ENCODE data around the gene BRIP1.
"Not testable (repeated sequence)": the region's sequence is repeated elsewhere in the genome, so short reads cannot be mapped to it uniquely, and the experiment has no call there.

The BRIP1 gene

GRCh38 chr17:61862105-61862574 lies 1.2 kb downstream of the BRIP1 start:
- DNase-seq = no peak

- DNase-seq = not testable (repeated sequence)
Observed at GRCh38 chr17:61860397-61860796, 2.9 kb downstream of the BRIP1 start.

DNA sequence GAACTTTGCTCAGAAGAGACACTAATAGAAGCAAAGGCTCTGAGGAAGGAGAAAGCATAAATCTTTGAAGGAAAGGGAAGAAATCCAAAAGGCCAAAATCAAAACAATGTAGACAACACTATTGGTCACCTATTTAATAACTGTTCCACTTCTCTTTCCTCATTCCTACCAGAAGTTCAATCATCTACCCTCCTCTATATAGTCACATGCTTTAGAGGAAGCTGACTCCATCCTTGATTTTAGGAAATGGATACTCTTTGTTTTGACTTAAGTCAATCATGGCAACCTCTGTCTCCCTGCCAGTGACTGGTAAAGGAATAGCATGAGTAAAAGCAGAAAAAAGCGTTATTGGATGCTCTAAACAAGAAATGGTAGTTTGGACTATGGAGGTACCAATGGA lies 7.3 kb downstream of the BRIP1 start:
- no peak for DNase-seq

DNA sequence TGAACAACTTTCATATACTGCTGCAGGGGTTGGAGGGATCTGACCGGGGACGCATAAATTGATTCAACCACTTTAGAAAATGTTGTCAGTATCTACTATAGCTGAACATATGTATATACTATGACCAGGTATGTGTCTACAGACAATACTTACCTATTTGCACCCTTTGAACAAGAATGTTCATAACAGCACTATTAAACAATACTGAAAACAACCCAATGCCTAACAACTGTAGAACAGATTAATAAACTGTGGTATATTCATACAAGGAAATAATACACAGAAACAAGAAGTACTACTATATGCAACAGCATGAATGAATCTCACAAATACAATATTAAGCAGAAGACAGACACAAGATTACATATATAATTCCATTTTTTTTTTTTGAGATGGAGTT lies 10.5 kb downstream of the BRIP1 start:
- no peak for DNase-seq

DNA sequence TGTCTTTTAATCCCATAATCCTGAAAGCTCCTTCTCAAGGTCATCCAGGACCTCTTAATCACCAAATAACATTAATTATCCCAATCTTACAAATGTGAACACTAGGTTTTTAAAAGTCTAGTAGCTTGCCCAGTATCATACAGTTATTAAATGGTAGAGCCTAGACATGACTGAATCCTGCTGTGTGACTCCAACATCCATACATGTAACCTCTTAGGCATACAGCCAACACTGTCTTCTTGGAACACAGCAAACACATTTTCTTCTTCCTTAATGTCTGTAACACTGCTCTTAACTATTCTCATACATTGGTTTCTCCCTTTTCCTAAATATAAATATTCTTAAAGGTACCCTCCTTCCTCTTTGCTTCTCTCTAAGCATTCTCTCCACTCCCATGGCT lies 13.7 kb downstream of the BRIP1 start:
- DNase-seq = no peak

DNA sequence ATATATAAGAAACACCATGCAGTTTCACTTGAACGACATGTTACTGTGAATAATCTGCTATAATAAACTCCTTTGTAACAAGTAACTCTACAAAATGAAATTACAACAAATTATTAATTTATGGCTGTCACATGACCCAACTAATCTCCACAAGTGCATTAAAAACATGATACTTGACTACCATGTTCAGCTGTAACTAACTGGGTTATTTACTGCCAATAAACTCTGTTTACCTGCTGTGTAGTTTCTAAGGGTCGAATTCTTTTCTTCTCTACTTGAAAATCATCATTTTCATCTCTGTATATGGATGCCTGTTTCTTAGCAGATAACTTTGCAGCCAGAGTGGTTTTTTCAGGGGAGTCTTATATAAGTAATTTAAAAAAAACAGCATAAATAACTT lies 14.4 kb downstream of the BRIP1 start:
- no peak for DNase-seq

- DNase-seq = no peak
Observed at GRCh38 chr17:61848247-61848646, 15.1 kb downstream of the BRIP1 start.

GRCh38 chr17:61847659-61848058 lies 15.7 kb downstream of the BRIP1 start:
- no peak for DNase-seq

GRCh38 chr17:61846761-61847375 lies 16.5 kb downstream of the BRIP1 start:
- no peak for DNase-seq

DNA sequence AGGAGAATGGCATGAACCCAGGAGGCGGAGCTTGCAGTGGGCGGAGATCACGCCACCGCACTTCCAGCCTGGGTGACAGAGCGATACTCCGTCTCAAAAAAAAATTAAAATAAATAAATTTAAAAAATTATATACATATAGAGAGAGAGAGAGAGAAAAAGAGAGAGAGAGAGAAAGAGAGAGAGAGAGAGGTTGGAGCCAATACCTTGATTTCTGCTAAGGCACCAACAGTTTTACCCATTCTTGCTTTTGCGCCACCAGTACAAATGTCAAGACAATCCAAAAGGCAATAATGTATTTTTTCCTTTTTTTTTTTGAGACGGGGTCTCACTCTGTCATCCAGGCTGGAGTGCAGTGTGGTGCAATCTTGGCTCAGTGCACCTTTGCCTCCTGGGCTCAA lies 17.2 kb downstream of the BRIP1 start:
- DNase-seq = no peak

- no peak for DNase-seq
Observed at GRCh38 chr17:61843435-61843834, 19.9 kb downstream of the BRIP1 start.

- DNase-seq = no peak
Observed at GRCh38 chr17:61842899-61843298, 20.4 kb downstream of the BRIP1 start.

DNA sequence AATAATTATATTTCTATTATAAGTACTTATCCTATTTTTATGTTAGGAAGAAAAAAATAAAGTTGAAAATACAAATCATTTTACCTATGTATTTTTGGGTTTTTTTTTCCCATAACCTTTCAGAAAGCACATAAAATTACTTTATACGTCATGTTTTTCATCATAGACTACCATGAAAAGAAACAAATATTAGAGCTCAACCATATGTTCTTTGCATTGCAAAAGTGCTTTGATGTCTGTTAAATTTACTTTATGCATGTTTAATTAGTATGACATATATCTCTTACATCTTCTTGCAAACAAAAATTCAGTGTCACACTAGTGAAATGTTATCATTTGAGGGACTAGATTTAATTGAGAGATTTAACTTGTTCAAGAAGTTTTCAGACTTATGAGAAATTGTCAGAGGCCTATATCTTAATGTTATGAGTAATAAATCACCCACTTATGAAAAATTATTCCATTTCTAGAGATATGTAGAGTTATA lies 24.0 kb downstream of the BRIP1 start:
- DNase-seq = no peak

DNA sequence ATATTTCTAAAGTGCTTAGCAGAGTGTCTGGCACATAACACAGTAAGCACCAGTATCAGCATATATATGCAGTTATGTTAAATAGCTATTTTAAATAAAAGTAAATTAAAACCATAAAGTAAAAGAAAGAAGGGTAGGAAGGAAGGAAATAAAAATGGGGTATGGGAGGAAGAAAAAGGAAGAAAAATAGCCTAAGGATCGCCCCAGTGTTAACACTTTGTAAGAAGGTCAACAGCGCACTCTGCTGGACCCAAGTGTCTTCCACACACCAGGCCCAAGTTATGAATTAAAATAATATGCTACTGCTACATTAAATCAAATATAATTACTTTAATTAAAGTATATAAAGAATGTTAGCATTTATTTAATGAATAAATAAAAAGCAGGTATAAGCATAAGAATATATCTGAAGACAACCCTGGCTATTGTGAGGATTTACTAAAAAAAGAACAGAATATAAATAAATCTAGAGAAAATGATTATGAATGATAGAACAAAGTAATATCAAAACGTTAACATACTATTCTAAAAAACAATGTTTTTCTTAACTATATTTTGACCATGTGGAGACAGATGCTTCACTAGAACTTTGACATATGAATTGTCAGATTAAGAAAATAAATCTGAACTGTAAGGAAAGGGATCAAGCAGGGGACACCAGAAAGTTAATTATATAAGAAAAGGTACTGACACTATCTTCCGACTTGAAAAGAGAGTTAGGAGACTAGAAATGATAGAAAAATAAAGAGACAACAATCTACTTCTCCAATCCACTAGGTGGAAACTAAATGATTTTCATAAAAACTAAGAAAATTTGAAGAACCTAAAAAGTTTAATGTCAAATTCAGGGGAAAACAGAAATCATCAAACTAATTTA lies 25.9 kb downstream of the BRIP1 start:
- no peak for DNase-seq

- DNase-seq = no peak
Observed at GRCh38 chr17:61836266-61837174, 26.8 kb downstream of the BRIP1 start.

- no peak for DNase-seq
Observed at GRCh38 chr17:61835606-61836005, 27.7 kb downstream of the BRIP1 start.

DNA sequence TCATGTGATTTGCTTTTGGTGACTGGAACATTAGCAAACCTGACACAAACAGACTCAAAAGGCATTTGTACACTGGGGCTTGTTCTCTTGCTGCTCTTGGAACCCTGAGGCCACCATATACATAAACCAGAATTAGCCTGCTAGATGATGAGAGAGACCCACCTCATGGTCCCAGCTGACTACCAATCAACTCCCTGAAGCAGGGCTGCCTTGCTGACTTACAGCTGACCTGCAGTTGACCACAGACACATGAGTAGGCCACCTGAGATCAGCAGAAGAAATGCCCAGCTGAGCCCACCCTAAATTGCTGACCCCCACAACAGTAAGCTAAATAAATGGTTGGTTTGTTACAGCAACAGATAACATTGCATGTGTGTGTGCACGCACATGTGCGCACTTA lies 28.7 kb downstream of the BRIP1 start:
- DNase-seq = no peak

GRCh38 chr17:61833536-61834193 lies 29.7 kb downstream of the BRIP1 start:
- no peak for DNase-seq

DNA sequence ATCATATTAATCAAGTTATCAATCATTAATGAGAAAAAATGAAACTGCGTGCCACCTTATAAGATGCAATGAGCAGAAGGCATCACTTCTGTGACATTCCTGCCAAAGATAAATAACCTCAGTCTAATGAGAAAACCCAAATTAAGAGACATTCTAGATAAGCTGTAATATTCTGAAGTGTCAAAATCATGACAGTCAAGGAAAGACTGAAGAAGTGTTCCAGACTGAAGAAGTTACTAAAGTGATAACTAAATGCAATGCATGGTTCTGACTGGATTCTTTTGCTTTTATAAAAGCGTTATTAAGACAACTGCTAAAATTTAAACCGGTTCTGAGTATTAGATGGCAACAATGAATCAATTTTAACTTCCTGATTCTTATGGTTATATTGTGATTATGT lies 30.9 kb downstream of the BRIP1 start:
- no peak for DNase-seq

DNA sequence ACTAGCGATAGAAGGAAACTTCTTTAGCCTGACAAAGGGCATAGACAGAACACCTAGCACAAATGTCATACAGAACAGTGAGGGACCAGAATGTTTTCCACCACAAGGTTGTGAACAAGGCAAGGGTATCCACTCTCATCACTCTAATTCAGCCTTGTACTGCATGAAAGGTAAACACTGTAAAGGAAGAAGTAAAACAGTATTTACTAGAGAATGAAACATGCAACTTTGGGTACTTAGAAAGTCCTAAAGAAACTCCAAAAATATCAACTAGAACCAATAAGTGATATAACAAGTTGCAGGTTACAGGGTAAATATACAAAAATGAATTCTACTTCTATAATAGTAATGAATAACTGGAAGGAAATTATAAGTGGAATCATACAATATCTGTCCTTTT lies 32.2 kb downstream of the BRIP1 start:
- DNase-seq = no peak

GRCh38 chr17:61828694-61829093 lies 34.6 kb downstream of the BRIP1 start:
- DNase-seq = no peak

DNA sequence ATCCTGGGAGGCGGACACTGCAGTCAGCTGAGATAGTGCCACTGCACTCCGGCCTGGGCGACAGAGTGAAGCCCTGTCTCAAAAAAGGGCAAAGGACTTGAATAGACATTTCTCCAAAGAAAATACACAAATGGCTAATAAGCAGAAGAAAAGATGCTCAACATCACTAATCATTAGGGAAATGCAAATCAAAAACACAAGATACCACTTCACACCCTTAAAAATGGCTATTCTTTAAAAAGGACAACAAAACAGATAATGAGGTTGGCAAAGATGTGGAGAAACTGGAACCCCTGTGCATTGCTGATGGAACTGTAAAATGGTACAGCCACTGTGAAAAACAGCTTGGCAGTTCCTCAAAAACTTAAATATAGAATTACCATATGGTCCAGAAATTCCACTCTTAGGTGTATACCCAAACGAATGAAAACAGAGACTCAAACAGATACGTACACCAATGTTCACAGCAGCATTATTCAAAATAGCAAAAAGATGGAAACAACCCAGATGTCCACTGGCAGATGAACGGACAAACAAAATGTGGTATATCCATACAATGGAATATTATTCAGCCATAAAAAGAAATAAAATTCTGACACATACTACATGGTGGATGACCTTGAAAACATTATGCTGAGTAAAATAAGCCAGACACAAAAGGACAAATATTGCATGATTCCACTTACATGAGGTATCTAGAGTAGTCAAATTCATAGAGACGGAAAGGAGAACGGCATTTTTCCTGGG lies 35.5 kb downstream of the BRIP1 start:
- DNase-seq = no peak

Data from activated CD4-positive, CD25-positive, alpha-beta regulatory T cell treated with anti-CD3 and anti-CD28 coated beads, Interleukin-2, amount 50 U/mL, for 72 hours (primary cell).